ENCODE results near the gene SCN4A.
A peak's percentile ranks its signal among the peaks of the same experiment; 100 is the strongest.

SCN4A gene

DNA sequence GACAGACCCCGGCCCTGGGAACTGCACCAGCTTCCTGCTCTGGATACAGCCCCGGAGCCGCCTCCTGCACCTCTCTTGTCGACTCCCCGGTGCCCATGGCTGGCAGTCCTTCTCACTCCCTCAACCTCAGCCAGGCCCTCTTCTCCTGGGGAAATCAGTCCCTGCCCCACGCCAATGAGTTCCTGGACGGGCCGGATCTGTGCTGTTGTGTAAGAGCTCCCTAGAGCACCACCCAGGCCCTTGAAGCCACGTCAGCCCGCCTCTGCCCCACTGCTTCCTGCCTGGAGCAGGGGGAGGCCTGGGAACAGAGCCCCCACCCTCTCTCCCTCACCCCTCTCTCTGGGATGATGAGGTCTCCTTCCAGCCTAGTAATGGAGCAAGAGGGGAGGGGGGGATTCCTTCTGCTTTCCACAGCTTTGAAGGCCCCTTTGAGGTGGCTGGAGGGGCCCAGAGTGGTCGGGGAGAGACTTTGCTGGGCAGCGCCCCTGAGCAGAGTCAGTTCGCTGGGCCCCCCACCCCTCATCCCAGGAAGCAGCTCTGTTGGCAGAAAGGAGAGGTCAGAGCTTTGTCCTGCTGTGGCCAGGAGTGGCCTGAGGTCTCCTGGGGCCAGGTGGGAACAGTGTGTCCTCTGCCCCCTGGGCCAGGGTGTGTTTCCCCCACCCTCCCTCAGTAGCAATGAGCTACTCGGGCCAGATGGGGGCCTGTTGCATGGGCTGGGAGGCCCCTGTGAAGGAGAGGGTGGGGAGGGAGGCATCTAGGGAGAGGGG is 29.2 kb upstream of the SCN4A start:
- H3K4me3 ChIP-seq (ENCODE audit: control insufficient read depth, low read depth, low read length), result no peak overlapping the region
- peak; percentile 75 for DNase-seq (ENCODE audit: low read depth)
- TF ChIP-seq, protein P1, sequence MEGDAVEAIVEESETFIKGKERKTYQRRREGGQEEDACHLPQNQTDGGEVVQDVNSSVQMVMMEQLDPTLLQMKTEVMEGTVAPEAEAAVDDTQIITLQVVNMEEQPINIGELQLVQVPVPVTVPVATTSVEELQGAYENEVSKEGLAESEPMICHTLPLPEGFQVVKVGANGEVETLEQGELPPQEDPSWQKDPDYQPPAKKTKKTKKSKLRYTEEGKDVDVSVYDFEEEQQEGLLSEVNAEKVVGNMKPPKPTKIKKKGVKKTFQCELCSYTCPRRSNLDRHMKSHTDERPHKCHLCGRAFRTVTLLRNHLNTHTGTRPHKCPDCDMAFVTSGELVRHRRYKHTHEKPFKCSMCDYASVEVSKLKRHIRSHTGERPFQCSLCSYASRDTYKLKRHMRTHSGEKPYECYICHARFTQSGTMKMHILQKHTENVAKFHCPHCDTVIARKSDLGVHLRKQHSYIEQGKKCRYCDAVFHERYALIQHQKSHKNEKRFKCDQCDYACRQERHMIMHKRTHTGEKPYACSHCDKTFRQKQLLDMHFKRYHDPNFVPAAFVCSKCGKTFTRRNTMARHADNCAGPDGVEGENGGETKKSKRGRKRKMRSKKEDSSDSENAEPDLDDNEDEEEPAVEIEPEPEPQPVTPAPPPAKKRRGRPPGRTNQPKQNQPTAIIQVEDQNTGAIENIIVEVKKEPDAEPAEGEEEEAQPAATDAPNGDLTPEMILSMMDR (conservative IDR thresholded peaks at IDR 0.05; ENCODE audit: control insufficient read depth, insufficient read depth, low read depth, low read length), result no peak

DNA sequence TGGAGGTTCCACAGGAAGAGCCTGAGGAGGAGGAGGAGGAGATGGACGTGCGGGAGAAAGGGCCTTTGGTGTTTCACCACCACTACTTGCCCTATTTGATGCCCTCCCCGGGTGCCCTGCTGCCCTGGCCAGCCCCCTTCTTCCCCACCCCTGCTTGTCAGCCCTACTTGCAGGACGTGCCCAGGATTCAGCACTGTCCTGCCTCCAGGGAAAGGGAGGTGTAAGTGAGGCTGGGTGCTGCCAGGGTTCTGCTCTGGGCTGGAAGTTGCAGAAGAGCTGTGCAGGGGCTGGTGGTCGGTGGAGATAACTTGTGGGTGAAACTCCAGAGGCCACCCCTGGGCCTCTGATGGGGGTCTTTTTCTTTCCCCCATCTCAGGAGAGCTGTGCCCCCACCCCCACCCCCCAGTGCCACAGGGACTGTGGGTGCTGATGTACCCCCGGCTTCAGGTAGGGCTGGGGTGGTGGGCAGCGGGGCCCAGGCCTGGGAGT is 28.4 kb upstream of the SCN4A start:
- TF ChIP-seq, protein P1 (conservative IDR thresholded peaks at IDR 0.05; ENCODE audit: control insufficient read depth, insufficient read depth, low read depth, low read length), result no peak
- no peak overlapping the region for H3K4me3 ChIP-seq (ENCODE audit: control insufficient read depth, low read depth, low read length)
- DNase-seq (ENCODE audit: low read depth), result no peak

DNA sequence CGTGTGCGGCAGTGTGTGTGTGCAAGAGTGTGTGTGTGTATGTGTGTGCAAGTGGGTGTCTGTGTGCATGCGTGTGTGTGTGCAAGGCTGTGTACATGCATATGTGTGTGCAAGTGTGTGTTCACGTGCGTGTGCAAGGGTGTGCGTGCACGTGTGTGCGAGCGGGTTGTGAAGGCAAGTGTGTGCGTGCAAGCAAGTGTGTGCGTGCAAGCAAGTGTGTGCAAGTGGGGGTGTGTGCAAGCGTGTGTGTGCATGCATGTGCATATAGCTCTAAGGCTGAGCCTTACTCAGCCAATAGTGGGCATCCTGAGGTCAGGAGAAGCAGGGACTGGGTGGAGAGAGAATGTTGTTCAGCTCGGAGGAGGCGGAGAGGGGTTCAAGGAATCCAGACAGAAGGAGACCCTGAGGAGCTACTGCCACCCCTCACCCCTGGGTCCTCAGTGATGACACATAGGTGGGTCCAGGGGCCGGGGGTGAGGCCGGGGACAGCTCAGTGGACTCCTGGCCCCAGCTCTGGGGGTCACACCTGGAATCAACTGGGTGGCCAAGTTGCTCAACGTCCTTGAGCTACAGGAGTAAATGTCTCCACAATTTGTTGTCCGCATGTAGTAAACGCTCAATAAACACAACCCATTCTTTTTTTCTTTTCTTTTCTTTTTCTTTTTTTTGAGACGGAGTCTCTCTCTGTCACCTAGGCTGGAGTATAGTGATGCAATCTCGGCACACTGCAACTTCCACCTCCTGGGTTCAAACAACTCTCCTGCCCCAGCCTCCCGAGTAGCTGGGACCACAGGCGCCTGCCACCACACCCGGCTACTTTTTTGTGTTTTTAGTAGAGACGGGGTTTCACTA is 27.2 kb upstream of the SCN4A start:
- H3K4me3 ChIP-seq (ENCODE audit: control insufficient read depth, low read depth, low read length), result no peak overlapping the region
- TF ChIP-seq, protein P1 (conservative IDR thresholded peaks at IDR 0.05; ENCODE audit: control insufficient read depth, insufficient read depth, low read depth, low read length), result no peak
- no peak for DNase-seq (ENCODE audit: low read depth)

DNA sequence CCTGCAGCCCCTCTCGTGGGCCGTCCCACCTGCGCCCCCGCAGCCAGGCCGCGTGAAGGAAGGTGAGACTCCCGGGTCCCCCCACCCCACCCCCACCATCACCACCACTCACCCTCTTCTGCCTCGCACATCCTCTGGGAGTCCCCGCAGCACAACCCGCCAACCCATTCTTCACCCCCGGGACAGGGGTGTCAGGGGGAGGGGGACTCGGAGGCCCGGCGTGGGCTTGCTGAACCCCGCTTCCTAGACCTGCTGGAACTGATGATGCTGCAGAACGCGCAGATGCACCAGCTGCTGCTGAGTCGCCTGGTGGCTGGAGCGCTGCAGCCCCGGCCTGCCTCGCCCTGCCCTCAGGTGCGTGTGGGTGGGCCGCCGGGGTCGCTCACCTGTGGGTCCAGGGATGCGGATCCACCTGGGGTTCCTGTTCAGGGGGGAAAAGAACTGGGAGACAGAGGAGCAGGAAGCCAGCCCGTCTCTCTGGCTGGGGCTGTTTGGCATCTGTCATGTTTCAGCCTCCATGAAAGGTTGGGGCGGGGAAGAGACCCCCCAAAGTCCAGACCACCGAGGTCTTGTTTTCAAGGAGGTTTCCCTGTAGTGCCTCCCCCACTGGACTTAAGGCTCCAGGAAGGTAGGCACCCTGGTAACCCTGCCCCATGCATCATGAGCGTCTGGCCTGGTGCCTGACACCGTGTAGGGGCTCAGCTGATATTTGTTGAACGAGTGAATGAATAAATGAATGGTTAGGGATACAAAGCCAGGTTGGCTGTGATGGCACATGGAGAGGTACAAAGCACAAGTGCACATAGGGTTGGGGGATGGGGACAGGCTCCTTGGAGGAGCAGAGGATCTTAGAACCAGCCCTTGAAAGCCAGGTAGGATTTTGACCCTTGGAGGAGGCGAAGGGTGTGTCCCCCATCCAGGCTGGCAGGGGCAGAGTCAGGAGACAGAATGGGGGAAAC is 26.3 kb upstream of the SCN4A start:
- TF ChIP-seq, protein P1 (conservative IDR thresholded peaks at IDR 0.05; ENCODE audit: control insufficient read depth, insufficient read depth, low read depth, low read length), result no peak
- peak overlapping the region; percentile 61 for H3K4me3 ChIP-seq (ENCODE audit: control insufficient read depth, low read depth, low read length)
- no peak for DNase-seq (ENCODE audit: low read depth)

DNA sequence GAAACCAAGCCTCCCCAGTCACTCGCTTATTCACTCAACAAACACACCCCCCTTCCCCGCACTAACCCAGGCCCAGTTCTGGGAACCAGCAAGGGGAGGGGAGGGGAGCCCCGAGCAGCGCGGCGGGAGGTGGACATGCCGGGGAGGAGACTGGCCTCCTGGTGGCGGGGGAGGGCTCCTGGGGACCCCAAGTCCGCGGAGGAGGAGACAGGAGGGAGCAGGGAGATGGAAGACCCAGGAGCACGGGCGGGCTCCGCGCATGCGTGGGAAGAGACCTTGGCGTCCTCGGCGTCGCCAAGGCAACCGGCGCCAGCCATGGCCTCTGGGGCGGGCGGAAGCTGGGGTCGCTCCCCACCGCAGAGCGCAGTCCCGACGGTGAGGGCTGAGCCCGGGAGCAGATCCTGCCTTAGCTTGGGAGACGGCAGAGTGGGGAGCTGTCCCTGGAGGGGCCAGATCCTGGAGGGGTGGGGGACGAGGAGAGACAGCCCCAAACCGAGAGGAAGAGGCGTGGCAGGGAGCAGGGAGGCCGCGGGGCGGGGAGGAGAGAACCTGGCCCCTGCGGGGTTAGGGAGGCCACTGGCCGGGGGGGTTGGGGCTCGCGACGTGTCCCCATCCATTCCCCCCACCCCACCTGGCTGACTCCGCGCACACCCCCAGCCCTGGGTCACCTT is 25.5 kb upstream of the SCN4A start, which contains the start of gene PRR29:
PRR29 (plus strand) TSS at position 302 of the 671 bp plus-strand sequence; CDS start at position 316, 14 bp downstream.
- DNase-seq (ENCODE audit: low read depth), result peak; percentile 39
- TF ChIP-seq, protein P1 (conservative IDR thresholded peaks at IDR 0.05; ENCODE audit: control insufficient read depth, insufficient read depth, low read depth, low read length), result no peak
- H3K4me3 ChIP-seq (ENCODE audit: control insufficient read depth, low read depth, low read length), result peak within 1 kb of the TSS; percentile 61

Measured in fibroblast of mammary gland (primary cell).